A549 (cell line): Measurements from ENCODE around the gene FYB1. TPM values are rescaled to one million over a fixed set of nuclear protein-coding genes. Genes with fewer than 3 reads are reported as not detected.

Experiments
- ATAC-seq, 2 experiments: fragments of 200-7000 bp in 1 of 2; fragments of >200 bp in 1 of 2; cut with Nextera tagmentation in 1 of 2; cut with Tn5 transposase in 1 of 2; 3 replicates each; pipeline versions ENCODE4 v1.8.0 to v1.9.1; 2018 to 2020; ENCODE audit warnings: mild to moderate bottlenecking in 1 of 2, moderate library complexity in 1 of 2
- CTCF ChIA-PET: fragments of 300-600 bp; sonication (Branson Sonifier 250); formaldehyde crosslinking; extraction: SDS; loops from one replicate; lab custom pipeline; 2021; ENCODE audit warnings: antibody characterized with exemption, inconsistent platforms; lab: Yijun Ruan, JAX
- POLR2A ChIA-PET: fragments of 350-600 bp; formaldehyde crosslinking; extraction: SDS; loops from one replicate; lab custom pipeline; 2021; ENCODE audit warnings: antibody characterized with exemption, inconsistent platforms; lab: Yijun Ruan, JAX
- DNase-seq, 2 experiments: peaks; one replicate each; pipeline versions ENCODE4 v3.0.0 to v3.0.0-alpha.2; 2011 to 2016; ENCODE audit warnings: low read depth in 1 of 2, low spot score in 1 of 2
- FAIRE-seq: peaks from 2 replicates; lab custom pipeline; 2011; peaks lifted over from hg19 to GRCh38; lab: Jason Lieb, UNC
- H3K27ac ChIP-seq, 2 experiments: fragments of >200 bp; sonication (Bioruptor Twin); formaldehyde crosslinking; 3 replicates each; pipeline ENCODE4 v1.5.1; 2016 to 2017
- H3K4me1 ChIP-seq: fragments of >200 bp; sonication (Bioruptor Twin); formaldehyde crosslinking; 3 replicates; pipeline ENCODE4 v1.6.1; 2016
- H3K4me2 ChIP-seq: fragments of >200 bp; sonication (Bioruptor Twin); formaldehyde crosslinking; 3 replicates; pipeline ENCODE4 v1.6.1; 2016
- H3K4me3 ChIP-seq: fragments of >200 bp; sonication (Bioruptor Twin); formaldehyde crosslinking; 3 replicates; pipeline ENCODE4 v1.5.1; 2016
- H3K9me3 ChIP-seq: fragments of >200 bp; sonication (Bioruptor Twin); formaldehyde crosslinking; 3 replicates; pipeline ENCODE4 v1.6.1; 2016
- CHD2 ChIP-seq: fragments of 150-350 bp; IDR thresholded peaks from 2 replicates; pipeline ENCODE4 v1.6.1; 2014; ENCODE audit warnings: low read length; ENCODE audit not compliant: partially characterized antibody
- EHF ChIP-seq: fragments of 250-450 bp; sonication (Bioruptor Pico); IDR thresholded peaks from 2 replicates; pipeline ENCODE4 v1.5.0; 2020; ENCODE audit warnings: mild to moderate bottlenecking
- ELK1 ChIP-seq: fragments of 150-350 bp; IDR thresholded peaks from 2 replicates; pipeline ENCODE4 v1.6.1; 2014; ENCODE audit warnings: low read depth, mild to moderate bottlenecking, low read length
- GATA3 ChIP-seq: IDR thresholded peaks from 2 replicates; pipeline ENCODE4 v1.6.1; 2012; ENCODE audit warnings: borderline replicate concordance
- HDAC2 ChIP-seq: fragments of 200-600 bp; sonication (generic); IDR thresholded peaks from 2 replicates; pipeline ENCODE4 v1.6.1; 2016
- HEYL ChIP-seq: fragments of 250-450 bp; sonication (Bioruptor Pico); IDR thresholded peaks from 2 replicates; pipeline ENCODE4 v1.8.0; 2021; ENCODE audit warnings: mild to moderate bottlenecking, moderate library complexity
- HMGXB4 ChIP-seq: fragments of 250-450 bp; sonication (Bioruptor Pico); IDR thresholded peaks from 2 replicates; pipeline ENCODE4 v1.5.0; 2021; ENCODE audit warnings: mild to moderate bottlenecking, moderate library complexity, borderline replicate concordance
- HOXB13 ChIP-seq: fragments of 250-450 bp; sonication (Bioruptor Pico); IDR thresholded peaks from 2 replicates; pipeline ENCODE4 v1.5.0; 2020; ENCODE audit warnings: low read depth, mild to moderate bottlenecking, moderate library complexity
- JUNB ChIP-seq: fragments of >200 bp; sonication (Bioruptor Twin); formaldehyde crosslinking; IDR thresholded peaks from 2 replicates; pipeline ENCODE4 v1.6.1; 2016
- MAX ChIP-seq: IDR thresholded peaks from 2 replicates; pipeline ENCODE4 v1.6.1; 2012
- MYC ChIP-seq: IDR thresholded peaks from 2 replicates; pipeline ENCODE4 v1.6.1; 2012; ENCODE audit warnings: mild to moderate bottlenecking, inconsistent platforms, low read length, improper control_type of control experiment, borderline replicate concordance
- RAD21 ChIP-seq, 2 experiments: fragments of >200 bp in 1 of 2; sonication (Bioruptor Twin) in 1 of 2; formaldehyde crosslinking in 1 of 2; IDR thresholded peaks in 1 of 2; conservative IDR thresholded peaks in 1 of 2; 2 replicates in 1 of 2; 3 replicates in 1 of 2; pipeline ENCODE4 v1.6.1; 2012 to 2018; ENCODE audit warnings: inconsistent platforms in 1 of 2
- REST ChIP-seq: fragments of 200-600 bp; sonication (generic); IDR thresholded peaks from 2 replicates; pipeline ENCODE4 v1.6.1; 2016; ENCODE audit warnings: antibody characterized with exemption, mild to moderate bottlenecking, moderate library complexity
- RNF2 ChIP-seq: fragments of 200-600 bp; sonication (generic); IDR thresholded peaks from 2 replicates; pipeline ENCODE4 v1.6.1; 2016; ENCODE audit warnings: low read depth, mild to moderate bottlenecking, antibody characterized with exemption, moderate library complexity, borderline replicate concordance
- TFCP2L1 ChIP-seq: fragments of 250-450 bp; sonication (Bioruptor Pico); IDR thresholded peaks from 2 replicates; pipeline ENCODE4 v1.5.0; 2021; ENCODE audit warnings: mild to moderate bottlenecking
- TP53 ChIP-seq: fragments of 250-450 bp; sonication (Bioruptor Pico); IDR thresholded peaks from 2 replicates; pipeline ENCODE4 v1.5.0; 2021; ENCODE audit warnings: mild to moderate bottlenecking, moderate library complexity
- ZNF302 ChIP-seq: fragments of 250-450 bp; sonication (Bioruptor Pico); IDR thresholded peaks from 2 replicates; pipeline ENCODE4 v1.9.0; 2021; ENCODE audit warnings: inconsistent platforms, mild to moderate bottlenecking, moderate library complexity
- WGBS: methylation state at CpG from one replicate; pipeline ENCODE4 v1.1.6; 2017; ENCODE audit errors: missing lambda C conversion rate; 5-methylcytosine and 5-hydroxymethylcytosine counted together
- polyA plus RNA-seq, 4 experiments: library from polyadenylated mRNA; depleted of rRNA in 3 of 4; stranded (reverse); fragments of >200 nt; fragmentation: RNase III in 1 of 4; extraction: RNeasy Plus Mini Kit Qiagen cat#74134 plus additional on column Dnase treatment in 1 of 4; gene quantifications; 2 replicates in 3 of 4; 3 replicates in 1 of 4; pipeline ENCODE4 v1.2.3, GENCODE V29; 2011 to 2017

FYB1 gene
- polyA plus RNA-seq, 2 of the 4 experiments (the other 2 are of a cell fraction): 7.4 to 34.6 TPM

- TF ChIP-seq REST (no peak), CHD2 (no peak)
These were observed 10.9 kb downstream of the FYB1 start (continued) for GRCh38 chr5:39208471-39208870.

- CTCF ChIA-PET: no interaction called here
- no peak for ATAC-seq
These were observed 11.9 kb downstream of the FYB1 start for GRCh38 chr5:39207345-39208045.

GRCh38 chr5:39206630-39207321 lies 12.6 kb downstream of the FYB1 start:
- WGBS: 82% methylated on average over 3 of the region's 3 CpGs
- POLR2A ChIA-PET: no interaction called here
- ATAC-seq: no peak

More at GRCh38 chr5:39207345-39208045, 11.9 kb downstream of the FYB1 start:
- H3K4me1 ChIP-seq: 0 out of 3 replicates have a peak, but pooled peaks cover 5% of the 10 kb centered on the region
- no peaks in the 10 kb centered on the region for H3K9me3 ChIP-seq
- FAIRE-seq (peak; percentile 23), DNase-seq (no peak)
- no peak for TF ChIP-seq MYC
- no peak for TF ChIP-seq HEYL (CRISPR knock-in tag)
- no peak for TF ChIP-seq ELK1
- no peak for TF ChIP-seq MAX
- H3K27ac ChIP-seq: no peak overlapping the region
- POLR2A ChIA-PET: no interaction called here
- 40% methylated on average over 5 of the region's 5 CpGs for WGBS
- H3K4me3 ChIP-seq: no peak overlapping the region
- H3K4me2 ChIP-seq: no peak overlapping the region

GRCh38 chr5:39205550-39205949 lies 13.8 kb downstream of the FYB1 start:
- POLR2A ChIA-PET: no interaction called here
- FAIRE-seq: no peak
- H3K4me3 ChIP-seq: no peak overlapping the region
- H3K4me1 ChIP-seq: 0 out of 3 replicates have a peak, but pooled peaks cover 5% of the 10 kb centered on the region
- no peak for DNase-seq
- H3K4me2 ChIP-seq: no peak overlapping the region
- WGBS: 77% methylated on average over 3 of the region's 3 CpGs
- no peak for ATAC-seq
- CTCF ChIA-PET: interaction anchor here (1.5 to 2.1 kb wide), 2 partner anchors 10 to 12 kb away, joined by 5 to 13 read pairs; no protein-coding TSS in a partner anchor
- H3K9me3 ChIP-seq: no peaks in the 10 kb centered on the region
- H3K27ac ChIP-seq: no peak overlapping the region
- TF ChIP-seq GATA3 (no peak), REST (no peak), HDAC2 (no peak), RNF2 (no peak), RAD21 (conservative IDR thresholded peaks at IDR 0.05 in 1 of 2, IDR thresholded peaks at IDR 0.05 in 1 of 2) (no peak), TP53 (no peak), HOXB13 (CRISPR knock-in tag) (no peak), TFCP2L1 (CRISPR knock-in tag) (no peak), JUNB (no peak), EHF (no peak)

More at GRCh38 chr5:39206630-39207321, 12.6 kb downstream of the FYB1 start:
- Histone ChIP-seq H3K4me2 (no peak overlapping the region), H3K9me3 (no peaks in the 10 kb centered on the region), H3K27ac (no peak overlapping the region), H3K4me3 (no peak overlapping the region), H3K4me1 (0 out of 3 replicates have a peak, but pooled peaks cover 5% of the 10 kb centered on the region)
- CTCF ChIA-PET: interaction anchor here (2.1 kb wide), 1 partner anchor 11 kb away, joined by 13 read pairs; no protein-coding TSS in a partner anchor
- TF ChIP-seq HMGXB4 (CRISPR knock-in tag) (no peak), ZNF302 (CRISPR knock-in tag) (no peak)
- FAIRE-seq (peak; percentile 13), DNase-seq (no peak)
